Ecto neural progenitor cell (in vitro differentiated cells): ENCODE data around the gene CITED4.

Experiments
- DNase-seq: peaks from one replicate; pipeline ENCODE4 v3.0.0-alpha.2; 2018; ENCODE audit warnings: low spot score

CITED4 gene

DNA sequence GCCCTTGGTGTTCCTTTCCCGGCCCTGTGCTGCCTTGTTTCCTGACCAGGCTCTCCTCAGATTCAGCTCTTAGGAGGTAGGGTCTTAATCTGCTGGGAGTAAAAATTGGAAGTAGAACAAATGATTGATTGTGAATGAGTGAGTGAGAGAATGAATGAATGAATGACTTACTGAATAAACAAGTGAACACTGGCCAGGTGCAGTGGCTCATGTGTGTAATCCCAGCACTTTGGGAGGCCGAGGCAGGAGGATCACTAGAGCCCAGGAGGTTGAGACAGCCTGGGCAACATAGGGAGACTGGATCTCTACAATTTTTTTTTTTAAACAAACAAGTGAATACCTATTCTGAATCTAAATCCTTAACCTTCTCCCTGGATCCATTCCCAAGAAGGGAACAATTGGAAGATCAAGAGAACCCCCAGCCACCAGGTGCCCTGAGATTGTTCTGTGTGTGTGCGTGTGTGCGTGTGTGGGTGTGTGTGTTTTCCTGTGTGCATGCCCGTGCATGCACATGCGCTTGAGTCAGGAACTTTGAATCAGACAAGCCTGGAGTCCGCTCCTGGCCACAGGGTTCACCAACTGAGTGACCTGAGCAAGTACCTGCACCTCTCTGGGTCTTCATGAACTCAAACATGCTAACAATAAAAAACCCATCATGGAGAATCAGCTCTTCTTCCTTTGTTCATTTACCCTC is 24.3 kb upstream of the CITED4 start:
- DNase-seq, result no peak

DNA sequence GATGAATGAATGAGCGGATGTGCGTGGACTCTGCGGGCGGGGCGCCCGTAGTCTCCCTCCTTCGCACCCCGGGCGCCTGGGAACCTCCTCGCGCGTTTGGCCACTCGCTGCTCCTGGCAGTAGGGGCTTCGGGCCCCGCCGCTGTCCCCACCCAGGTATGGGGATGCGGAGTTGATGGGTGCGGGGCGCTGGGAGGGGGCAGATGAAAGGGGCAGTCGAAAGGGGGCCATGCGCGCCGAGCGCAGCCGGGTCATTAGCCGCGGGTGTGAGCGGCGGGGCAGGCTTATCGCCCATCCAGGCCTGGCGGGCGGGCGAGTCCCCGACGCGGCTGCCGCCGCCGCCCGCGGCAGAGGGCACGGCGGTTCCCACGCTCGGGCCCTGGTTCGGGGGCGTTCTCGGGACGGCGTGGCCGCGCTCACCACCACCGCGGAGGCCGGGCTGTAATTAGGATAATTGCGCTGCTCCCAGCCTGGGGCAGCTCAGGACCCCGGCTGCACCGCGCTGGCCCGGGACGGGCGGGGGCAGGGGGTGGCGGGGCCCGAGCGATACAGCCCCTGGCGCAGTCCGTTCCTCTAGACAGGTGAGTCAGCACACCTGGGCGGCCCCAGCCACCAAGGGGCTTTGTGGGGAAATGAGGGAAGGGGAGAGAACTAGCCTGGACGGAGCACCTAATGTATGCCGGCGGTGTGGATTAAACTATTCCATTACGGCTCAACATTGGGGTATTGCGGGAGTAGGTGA is 22.1 kb upstream of the CITED4 start:
- no peak for DNase-seq

DNA sequence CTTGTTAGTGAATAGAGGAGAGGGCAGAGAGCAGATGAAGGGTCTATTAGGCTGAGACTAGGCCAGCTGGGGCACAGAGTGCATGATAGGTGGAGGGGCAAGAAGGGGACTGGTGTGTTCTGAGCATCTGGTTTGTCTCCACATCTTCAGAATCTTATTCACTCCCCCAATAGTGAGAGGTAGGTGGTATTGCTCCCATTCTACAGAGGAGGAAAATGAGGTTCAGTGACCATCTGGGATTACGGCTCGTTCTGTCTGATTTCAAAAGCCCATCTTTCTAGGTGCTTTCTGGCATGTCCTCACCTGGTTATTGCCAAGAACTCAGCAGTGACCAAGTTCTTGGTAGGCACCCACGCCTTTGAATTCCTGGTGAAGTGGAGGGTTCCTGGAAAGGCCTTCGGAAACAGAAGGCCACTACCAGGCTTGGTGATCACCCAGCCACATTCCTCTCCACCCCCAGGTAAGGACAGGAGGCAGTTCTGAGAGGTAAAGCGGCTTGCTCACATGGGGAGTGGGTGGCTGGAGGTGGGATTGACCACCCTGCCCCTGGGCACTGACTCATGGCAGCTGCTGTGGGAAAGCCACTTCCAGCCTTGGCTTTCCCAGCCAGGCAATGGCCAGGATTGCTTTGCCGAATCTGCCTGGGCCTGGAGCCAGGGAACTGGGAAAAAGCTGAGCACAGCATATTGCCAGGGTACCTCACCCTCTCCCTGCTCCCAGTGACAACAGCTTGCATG is 18.8 kb upstream of the CITED4 start:
- DNase-seq, result no peak

DNA sequence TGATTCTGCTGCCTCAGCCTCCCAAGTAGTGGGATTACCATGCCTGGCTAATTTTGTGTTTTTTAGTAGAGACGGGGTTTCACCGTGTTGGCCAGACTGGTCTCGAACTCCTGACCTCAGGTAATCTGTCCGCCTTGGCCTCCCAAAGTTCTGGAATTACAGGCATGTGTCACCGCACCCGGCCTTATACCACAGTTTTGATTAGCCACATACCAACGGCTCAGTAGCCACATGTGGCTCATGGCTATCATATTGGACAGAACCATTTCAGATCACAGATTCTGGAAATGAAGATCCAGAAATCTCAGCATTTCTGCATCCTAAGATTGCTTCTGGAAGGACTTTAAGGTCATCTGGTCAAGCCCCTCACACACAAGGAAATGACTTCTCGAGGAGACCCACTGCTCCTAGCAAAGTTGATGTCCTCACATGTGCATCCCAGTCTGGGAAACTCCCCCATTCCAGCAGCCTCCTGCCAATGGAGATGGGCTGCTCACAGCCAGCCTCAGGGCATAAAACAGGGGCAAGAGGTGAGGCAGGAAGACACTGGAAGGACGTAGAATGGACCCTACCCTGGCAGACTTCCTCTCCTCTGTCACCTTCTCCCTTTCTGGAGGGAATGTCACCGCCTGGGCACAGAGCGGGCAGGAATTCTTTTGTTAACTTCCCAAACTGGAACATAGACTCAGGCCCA is 17.5 kb upstream of the CITED4 start:
- DNase-seq, result no peak

- no peak for DNase-seq
These were observed 16.7 kb upstream of the CITED4 start for GRCh38 chr1:40878906-40879305.

- DNase-seq, result no peak
These were observed 15.5 kb upstream of the CITED4 start for GRCh38 chr1:40877698-40878097.

DNA sequence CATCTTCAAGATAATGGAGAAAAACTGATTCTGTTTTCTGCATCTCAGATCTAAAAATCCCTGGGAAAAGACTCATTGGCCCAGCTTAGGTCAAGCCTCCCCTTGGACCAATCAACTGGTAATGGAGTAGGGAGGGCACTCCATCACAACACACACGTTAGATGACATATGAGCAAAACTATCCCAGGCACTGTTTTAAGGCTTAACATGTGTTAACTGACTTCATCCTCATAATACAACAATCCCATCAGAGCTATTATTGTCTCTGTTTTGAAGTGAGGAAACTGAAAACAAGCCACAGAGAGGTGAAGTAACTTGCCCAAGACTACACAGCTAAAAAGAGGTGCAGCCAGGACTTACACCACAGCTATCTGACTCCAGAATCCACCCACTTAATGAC is 14.7 kb upstream of the CITED4 start:
- DNase-seq, result no peak

DNA sequence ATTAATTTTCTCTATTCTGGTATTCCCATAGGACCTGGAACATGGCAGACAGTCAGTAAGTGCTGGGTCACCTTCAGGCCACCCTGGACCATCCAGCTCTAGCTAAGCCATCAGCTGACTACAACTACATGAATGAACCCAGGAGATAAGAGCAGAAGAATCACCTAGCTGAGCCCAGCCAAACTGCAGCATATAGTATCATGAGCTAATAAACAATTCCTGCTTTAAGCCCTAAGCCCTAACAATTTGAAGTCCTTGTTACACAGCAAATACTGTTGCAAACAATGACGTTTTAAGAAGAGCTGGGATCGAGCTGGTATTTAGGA is 14.2 kb upstream of the CITED4 start:
- DNase-seq, result no peak

GRCh38 chr1:40873863-40874472 is 11.8 kb upstream of the CITED4 start:
- no peak for DNase-seq

- no peak for DNase-seq
These were observed 10.1 kb upstream of the CITED4 start for GRCh38 chr1:40872276-40872675.

GRCh38 chr1:40870135-40870728 is 8.1 kb upstream of the CITED4 start:
- no peak for DNase-seq

- DNase-seq, result no peak
These were observed 6.0 kb upstream of the CITED4 start for GRCh38 chr1:40868051-40868723.

DNA sequence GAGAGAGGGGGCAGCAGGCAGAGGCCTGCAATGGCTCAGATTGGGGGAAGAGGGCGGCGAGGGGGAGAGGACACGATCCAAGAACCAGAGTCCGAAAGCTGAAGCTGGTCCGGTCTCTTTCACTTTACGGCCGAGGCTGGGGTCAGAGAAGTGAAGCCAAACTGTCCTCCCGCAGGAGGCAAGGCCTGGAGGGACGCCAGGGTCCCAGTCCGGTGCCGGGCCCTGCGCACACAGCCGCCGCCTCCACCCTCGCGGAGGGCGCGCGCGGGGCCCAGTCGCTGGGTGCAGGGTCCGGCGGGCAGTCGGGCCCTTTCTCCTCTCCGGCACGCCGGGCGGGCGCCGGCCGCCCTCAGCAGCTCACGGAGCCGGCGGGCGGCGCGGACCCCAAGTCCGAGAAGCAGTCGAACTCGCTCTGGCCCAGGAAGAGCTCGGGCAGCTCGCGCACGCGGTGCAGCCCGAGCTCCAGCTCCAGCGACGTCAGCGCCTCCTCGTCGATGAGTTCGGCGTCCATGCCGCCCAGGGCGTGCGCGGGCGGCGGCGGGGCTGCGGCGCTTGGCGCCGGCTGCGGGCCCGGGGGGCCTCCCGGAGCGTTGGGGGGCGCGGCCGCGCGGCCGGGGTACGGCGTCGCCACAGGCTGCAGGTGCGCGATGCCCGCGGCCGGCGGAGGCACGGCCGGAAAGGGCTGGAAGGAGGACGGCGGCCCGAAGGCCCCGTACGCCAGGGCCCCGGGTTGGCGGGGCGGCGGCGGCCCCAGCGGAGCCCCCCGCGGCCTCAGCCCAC is 749 bp downstream of the CITED4 start:
- DNase-seq, result no peak

- no peak for DNase-seq
These were observed 1.4 kb downstream of the CITED4 start for GRCh38 chr1:40860706-40861223.

DNA sequence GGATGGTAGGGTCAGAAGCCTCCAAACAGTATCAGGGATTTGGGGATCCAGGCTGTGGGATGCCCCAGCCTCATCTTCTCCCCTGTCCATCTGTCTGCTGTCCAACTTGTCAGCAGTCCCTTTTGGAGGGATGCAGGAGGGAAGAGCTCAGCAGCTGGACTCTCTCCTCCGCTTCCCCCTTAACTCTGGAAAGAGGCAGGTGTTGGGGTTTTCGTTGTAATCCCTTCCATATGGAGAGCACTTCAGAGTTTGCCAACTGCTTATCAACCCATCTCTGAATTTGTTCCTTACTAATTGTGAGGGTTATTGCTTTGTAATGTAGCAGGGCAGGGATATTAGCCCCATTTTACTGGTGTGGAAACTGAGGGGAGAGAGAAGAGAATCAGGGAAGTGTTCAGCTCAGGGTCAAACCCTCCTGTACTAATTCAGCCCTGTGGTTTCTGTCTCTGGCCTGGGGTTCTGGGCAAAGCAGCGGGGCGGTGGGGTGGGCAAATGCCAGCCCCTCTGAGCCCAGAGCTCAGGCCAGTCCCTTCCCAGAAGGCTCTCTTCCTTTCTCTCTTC is 3.2 kb downstream of the CITED4 start:
- no peak for DNase-seq

GRCh38 chr1:40857737-40858136 is 4.4 kb downstream of the CITED4 start:
- no peak for DNase-seq

DNA sequence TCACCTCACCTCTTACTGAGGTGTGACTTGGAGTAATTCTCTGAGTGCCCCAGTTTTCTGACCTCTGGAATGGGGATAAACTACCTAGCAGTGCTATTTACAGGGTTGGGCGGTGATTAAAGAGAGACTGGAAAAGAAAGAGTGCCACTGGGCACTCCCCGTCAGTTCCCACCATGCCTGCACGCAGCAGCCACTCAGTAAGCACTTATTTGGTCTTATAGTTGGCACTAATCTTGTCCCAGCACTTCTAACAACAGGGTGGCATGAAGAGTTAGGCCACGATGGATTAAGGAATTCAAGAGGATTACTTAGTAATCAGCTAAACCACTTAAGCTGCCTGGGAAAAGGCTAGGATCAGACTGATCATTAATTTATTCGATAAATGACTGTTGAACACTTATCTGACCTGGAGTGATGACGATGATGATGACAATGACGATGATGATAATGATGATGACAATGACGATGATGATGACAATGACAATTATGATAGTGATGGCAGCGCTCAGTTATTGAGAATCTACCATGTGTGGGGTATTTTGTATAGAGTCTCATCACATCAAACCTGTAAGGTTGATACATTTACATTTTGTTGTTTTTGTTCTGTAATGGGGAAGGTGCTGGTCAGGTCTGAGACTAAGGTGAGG is 5.4 kb downstream of the CITED4 start:
- no peak for DNase-seq

GRCh38 chr1:40856116-40856515 is 6.0 kb downstream of the CITED4 start:
- DNase-seq, result no peak

- no peak for DNase-seq
These were observed 6.7 kb downstream of the CITED4 start for GRCh38 chr1:40855513-40855912.

DNA sequence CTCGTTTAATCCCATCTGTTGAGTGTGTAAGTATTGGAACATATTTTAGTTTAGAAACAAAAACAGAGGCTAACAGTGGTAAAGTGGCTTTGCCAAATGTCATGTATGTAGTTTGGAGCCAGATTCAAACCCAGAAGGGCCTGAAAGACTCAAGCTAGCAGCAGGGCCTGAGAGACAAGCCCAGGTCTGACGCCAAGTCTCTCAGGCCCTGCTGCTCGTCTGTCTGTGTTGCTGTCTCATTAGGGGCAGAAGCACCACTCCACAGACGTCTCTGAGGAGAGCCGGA is 8.3 kb downstream of the CITED4 start:
- no peak for DNase-seq
